ENCODE data around the gene OPA1.

Gene OPA1

DNA sequence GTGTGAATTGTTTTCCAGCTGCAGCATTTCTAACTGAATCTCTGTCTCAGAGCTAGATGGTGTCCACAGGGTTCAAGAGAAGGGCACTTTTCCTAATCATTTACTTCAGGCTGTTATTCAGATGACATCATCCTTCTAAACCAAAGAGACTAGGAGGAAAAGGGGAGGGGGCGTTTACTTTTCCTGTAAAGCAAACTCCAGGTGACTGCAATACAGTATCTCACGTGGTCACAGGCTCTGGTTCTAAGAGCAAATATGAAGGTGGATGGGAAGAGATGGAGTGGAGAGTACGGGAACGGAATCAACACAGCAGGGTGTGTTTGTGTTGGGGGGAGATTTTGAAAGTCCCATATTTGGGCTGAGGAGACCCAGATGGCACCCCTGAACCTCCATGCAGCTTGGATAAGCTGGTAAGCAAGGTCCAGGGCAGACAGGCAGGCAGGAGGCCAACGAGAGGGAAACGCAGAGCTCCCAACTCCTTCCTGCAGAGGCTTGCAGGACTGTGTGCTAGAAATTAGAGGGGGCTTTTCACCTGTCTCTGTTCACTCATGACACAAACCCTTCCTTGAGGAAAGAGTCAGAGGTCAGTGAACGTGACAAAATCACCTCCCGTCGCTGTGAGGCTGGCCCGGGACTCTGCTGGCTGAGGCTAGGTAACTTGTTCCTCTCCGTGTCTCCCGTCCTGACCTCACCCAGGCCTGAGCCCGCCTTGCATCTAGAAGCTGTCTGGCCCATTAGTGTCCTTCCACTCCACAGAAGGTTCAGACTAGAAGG lies 151.2 kb downstream of the OPA1 start:
- DNase-seq, result no peak

DNA sequence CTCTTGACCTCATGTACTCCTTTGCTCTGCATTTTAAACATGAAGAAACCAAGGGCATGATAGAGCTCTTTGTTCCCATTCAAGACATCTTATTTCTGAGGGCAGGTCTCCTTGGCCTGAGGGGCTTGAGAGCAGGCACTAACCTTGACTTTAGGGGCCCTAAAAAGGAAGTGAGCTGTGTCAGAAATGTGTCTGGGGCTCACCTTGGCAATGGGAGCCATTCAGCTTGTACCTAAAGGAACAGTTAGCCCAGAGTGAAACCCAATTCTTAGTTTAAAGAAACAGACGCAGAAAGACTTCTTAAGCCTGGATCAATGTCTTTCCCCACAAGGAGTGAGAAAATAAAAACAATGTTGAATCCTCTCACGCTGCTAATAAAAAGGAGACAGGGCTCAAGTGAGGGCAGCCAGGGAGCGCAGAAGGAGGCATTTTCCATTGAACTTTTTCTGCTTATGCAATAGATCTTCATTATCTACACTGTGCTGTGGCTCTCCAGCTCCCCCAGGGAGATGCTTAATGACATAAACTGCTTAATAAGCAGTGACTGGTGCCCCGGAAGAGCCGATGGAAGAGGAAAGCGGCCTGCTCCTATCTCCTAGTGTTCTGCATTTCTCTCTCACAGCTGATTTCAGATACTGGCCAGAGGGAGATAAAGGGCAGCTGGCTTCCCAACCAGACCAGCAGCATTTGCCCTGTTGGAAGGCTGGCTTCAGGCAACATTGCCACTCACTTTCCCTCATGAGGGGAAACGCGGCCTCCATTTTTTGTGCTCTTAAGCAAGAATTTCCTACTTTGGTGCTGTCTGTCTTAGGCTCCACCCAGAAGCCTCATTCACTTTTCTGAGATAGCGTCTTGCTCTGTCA lies 152.0 kb downstream of the OPA1 start:
- DNase-seq, result no peak

DNA sequence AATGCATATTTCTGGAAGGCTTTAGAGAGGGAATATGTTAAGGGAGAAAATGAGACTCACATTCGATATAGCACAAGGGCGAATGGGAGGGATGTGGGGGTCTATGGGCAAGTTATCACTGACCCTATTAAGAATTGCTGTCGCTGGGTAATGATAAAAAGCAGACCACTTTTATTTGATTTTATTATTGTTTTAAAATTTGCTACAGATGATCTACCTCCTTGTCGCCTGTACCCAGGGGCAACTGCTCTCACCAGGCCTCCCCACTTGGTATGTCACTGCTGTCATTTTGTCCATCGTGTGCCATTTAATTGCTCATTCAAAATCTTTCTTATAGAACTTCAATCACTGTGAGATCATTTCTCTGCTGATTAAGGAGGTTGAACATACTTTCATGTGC lies 153.8 kb downstream of the OPA1 start:
- DNase-seq, result no peak
